PC-3 (cell line): ENCODE results near the gene PI4K2A.

Experiments
- EZH2 ChIP-seq: fragments of 300-600 bp; sonication (generic); IDR thresholded peaks from one replicate; pipeline ENCODE4 v1.6.1; 2017; ENCODE audit warnings: antibody characterized with exemption, mild to moderate bottlenecking, low read length; ENCODE audit not compliant: unreplicated experiment
- TF ChIP-seq, protein P1 (sequence below): fragments of 300-600 bp; sonication (generic); conservative IDR thresholded peaks from 2 replicates; pipeline ENCODE4 v1.5.1; 2017; ENCODE audit warnings: antibody characterized with exemption, low read depth, mild to moderate bottlenecking, low read length

DNA sequence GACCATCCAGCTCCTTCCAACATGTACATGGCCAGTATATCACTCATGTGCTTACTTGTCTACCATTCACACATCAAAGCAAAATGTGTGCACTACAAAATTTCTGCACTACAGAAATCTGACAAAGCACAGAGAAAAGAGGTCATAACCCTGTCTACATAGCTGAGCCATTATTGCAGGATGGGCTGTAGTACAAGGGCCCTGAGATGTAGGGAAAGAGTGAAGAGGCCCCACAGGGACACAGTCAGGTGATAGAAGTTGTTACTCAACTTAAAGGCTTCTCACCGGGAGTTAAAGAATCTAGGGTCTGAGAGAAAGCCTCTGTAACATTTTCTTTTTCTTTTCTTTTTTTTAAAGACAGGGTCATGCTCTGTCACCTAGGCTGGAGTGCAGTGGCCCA, 29.1 kb downstream of the PI4K2A start:
- TF ChIP-seq, protein P1, sequence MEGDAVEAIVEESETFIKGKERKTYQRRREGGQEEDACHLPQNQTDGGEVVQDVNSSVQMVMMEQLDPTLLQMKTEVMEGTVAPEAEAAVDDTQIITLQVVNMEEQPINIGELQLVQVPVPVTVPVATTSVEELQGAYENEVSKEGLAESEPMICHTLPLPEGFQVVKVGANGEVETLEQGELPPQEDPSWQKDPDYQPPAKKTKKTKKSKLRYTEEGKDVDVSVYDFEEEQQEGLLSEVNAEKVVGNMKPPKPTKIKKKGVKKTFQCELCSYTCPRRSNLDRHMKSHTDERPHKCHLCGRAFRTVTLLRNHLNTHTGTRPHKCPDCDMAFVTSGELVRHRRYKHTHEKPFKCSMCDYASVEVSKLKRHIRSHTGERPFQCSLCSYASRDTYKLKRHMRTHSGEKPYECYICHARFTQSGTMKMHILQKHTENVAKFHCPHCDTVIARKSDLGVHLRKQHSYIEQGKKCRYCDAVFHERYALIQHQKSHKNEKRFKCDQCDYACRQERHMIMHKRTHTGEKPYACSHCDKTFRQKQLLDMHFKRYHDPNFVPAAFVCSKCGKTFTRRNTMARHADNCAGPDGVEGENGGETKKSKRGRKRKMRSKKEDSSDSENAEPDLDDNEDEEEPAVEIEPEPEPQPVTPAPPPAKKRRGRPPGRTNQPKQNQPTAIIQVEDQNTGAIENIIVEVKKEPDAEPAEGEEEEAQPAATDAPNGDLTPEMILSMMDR, result no peak
- no peak for TF ChIP-seq EZH2
